Measurements from ENCODE around the gene CCNF.

DNA sequence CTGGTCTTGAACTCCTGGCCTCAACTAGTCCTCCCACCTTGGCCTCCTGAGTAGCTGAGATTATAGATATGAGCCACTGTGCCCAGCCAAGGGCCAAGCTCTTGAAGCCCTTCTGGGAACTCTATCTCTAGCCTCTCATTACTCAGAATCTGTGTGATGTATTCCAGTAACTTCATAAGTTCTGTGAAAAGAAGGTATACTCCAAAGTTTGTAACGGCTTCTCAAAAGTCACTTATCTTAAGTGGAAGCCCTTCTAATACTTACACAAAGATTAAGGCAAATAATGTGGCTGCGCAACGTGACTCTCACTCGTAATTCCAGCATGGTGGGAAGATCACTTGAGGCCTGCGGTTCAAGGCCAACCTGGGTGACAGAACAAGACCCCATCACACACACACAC is 65.4 kb downstream of the CCNF start:
- TF ChIP-seq CEBPB (IDR thresholded peaks at IDR 0.05; ENCODE audit: borderline replicate concordance in 1 of 2, low read depth in 2 of 2, low read length in 2 of 2) (no peak), NFIC (IDR thresholded peaks at IDR 0.05; ENCODE audit: low read depth, low read length) (no peak), CTCF (IDR thresholded peaks at IDR 0.05 in 2 of 3, conservative IDR thresholded peaks at IDR 0.05 in 1 of 3; ENCODE audit: control insufficient read depth in 2 of 3, extremely low read depth in 1 of 3, insufficient read depth in 1 of 3, low read depth in 3 of 3, low read length in 3 of 3) (no peak), POLR2A (IDR thresholded peaks at IDR 0.05; ENCODE audit: low read depth, low read length) (no peak)
